HG03025 (cell line): ENCODE measurements around the gene GRIN3A.
"Not testable (repeated sequence)": the region's sequence is repeated elsewhere in the genome, so short reads cannot be mapped to it uniquely, and the experiment has no call there.

Experiments used
- ATAC-seq: cut with Tn5 transposase; IDR thresholded peaks from one replicate; pipeline ENCODE4 v1.9.1; 2021; ENCODE audit warnings: mild to moderate bottlenecking, moderate library complexity; ENCODE audit not compliant: unreplicated experiment, low FRiP score

GRIN3A gene

GRCh38 chr9:101738566-101739183 is at the start of gene GRIN3A:
Gene GRIN3A, minus strand, starts transcription at chr9:101738647. Its CDS starts 668 bp downstream, at chr9:101737979.
- ATAC-seq: no peak

- no peak for ATAC-seq
Measured at GRCh38 chr9:101787891-101788290, 49.4 kb upstream of the GRIN3A start.

GRCh38 chr9:101778332-101778731 is 39.9 kb upstream of the GRIN3A start:
- ATAC-seq: no peak

- no peak for ATAC-seq
Measured at GRCh38 chr9:101764472-101764871, 26.0 kb upstream of the GRIN3A start.

- ATAC-seq: no peak
Measured at GRCh38 chr9:101758304-101758930, 20.0 kb upstream of the GRIN3A start.

GRCh38 chr9:101753716-101754115 is 15.3 kb upstream of the GRIN3A start:
- no peak for ATAC-seq

GRCh38 chr9:101751895-101752294 is 13.4 kb upstream of the GRIN3A start:
- ATAC-seq: no peak

GRCh38 chr9:101739311-101739710 is 864 bp upstream of the GRIN3A start:
- no peak for ATAC-seq

GRCh38 chr9:101737705-101738565 is 512 bp downstream of the GRIN3A start:
- ATAC-seq: no peak

GRCh38 chr9:101737165-101737704 is 1.2 kb downstream of the GRIN3A start:
- ATAC-seq: no peak

- no peak for ATAC-seq
Measured at GRCh38 chr9:101736717-101737116, 1.7 kb downstream of the GRIN3A start.

GRCh38 chr9:101731429-101731828 is 7.0 kb downstream of the GRIN3A start:
- ATAC-seq: no peak

GRCh38 chr9:101727612-101728524 is 10.6 kb downstream of the GRIN3A start:
- ATAC-seq: no peak

- ATAC-seq: not testable (repeated sequence)
Measured at GRCh38 chr9:101724271-101724670, 14.2 kb downstream of the GRIN3A start.

GRCh38 chr9:101718192-101718591 is 20.3 kb downstream of the GRIN3A start:
- ATAC-seq: no peak

- ATAC-seq: no peak
Measured at GRCh38 chr9:101716629-101717028, 21.8 kb downstream of the GRIN3A start.

GRCh38 chr9:101711330-101711941 is 27.0 kb downstream of the GRIN3A start:
- no peak for ATAC-seq

- ATAC-seq: no peak
Measured at GRCh38 chr9:101708855-101709254, 29.6 kb downstream of the GRIN3A start.

- no peak for ATAC-seq
Measured at GRCh38 chr9:101707721-101708120, 30.7 kb downstream of the GRIN3A start.

GRCh38 chr9:101706997-101707396 is 31.4 kb downstream of the GRIN3A start:
- ATAC-seq: no peak
